ENCODE data around the gene CENPT. TPM values are rescaled to one million over a fixed set of nuclear protein-coding genes. Genes with fewer than 3 reads are reported as not detected.

CENPT gene
- total RNA-seq, 2 donors from 2014 or later, result 25.6 to 38.9 TPM

DNA sequence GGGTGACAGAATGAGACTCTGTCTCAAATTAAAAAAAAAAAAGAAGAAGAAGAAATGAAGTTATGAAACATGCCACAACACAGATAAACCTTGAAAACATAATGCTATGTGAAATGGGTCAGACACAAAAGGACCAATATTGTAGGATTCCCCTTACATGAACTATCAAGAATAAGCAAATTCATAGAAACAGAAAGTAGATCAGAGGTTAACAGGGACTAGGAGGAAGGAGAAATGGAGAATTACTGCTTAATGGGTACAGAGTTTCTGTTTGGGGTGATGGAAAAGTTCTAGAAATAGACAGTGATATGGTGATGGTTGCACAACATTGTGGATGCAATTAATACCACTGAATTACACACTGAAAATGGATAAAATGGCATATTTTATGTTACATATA, 57.4 kb downstream of the CENPT start:
- H3K27ac ChIP-seq, result no peak overlapping the region
- H3K4me3 ChIP-seq, result no peak overlapping the region
- intact Hi-C loops (cut with DNase I), result no loop called here
- H3K9ac ChIP-seq (ENCODE audit: low read depth in 2 of 2, low read length in 2 of 2), result no peak overlapping the region
- no peaks in the 10 kb centered on the region for H3K9me3 ChIP-seq
- H3K4me1 ChIP-seq, result no peaks in the 10 kb centered on the region
- TF ChIP-seq, protein P1, sequence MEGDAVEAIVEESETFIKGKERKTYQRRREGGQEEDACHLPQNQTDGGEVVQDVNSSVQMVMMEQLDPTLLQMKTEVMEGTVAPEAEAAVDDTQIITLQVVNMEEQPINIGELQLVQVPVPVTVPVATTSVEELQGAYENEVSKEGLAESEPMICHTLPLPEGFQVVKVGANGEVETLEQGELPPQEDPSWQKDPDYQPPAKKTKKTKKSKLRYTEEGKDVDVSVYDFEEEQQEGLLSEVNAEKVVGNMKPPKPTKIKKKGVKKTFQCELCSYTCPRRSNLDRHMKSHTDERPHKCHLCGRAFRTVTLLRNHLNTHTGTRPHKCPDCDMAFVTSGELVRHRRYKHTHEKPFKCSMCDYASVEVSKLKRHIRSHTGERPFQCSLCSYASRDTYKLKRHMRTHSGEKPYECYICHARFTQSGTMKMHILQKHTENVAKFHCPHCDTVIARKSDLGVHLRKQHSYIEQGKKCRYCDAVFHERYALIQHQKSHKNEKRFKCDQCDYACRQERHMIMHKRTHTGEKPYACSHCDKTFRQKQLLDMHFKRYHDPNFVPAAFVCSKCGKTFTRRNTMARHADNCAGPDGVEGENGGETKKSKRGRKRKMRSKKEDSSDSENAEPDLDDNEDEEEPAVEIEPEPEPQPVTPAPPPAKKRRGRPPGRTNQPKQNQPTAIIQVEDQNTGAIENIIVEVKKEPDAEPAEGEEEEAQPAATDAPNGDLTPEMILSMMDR (IDR thresholded peaks at IDR 0.05), result no peak
- no peak for DNase-seq
- H3K36me3 ChIP-seq, result no peaks in the 10 kb centered on the region
- no peaks in the 10 kb centered on the region for H3K27me3 ChIP-seq

GRCh38 chr16:67786491-67786890, 61.0 kb downstream of the CENPT start:
- intact Hi-C loops (cut with DNase I), result no loop called here
- Histone ChIP-seq H3K9ac (ENCODE audit: low read depth in 2 of 2, low read length in 2 of 2) (no peak overlapping the region), H3K27ac (no peak overlapping the region), H3K4me1 (no peaks in the 10 kb centered on the region), H3K9me3 (no peaks in the 10 kb centered on the region), H3K36me3 (no peaks in the 10 kb centered on the region), H3K4me3 (no peak overlapping the region), H3K27me3 (no peaks in the 10 kb centered on the region)
- TF ChIP-seq, protein P1 (IDR thresholded peaks at IDR 0.05), result no peak
- no peak for DNase-seq

- no peak overlapping the region for H3K4me3 ChIP-seq
- H3K9me3 ChIP-seq, result no peaks in the 10 kb centered on the region
- H3K9ac ChIP-seq (ENCODE audit: low read depth in 2 of 2, low read length in 2 of 2), result no peak overlapping the region
- no peaks in the 10 kb centered on the region for H3K27me3 ChIP-seq
- H3K27ac ChIP-seq, result no peak overlapping the region
- no peaks in the 10 kb centered on the region for H3K36me3 ChIP-seq
- H3K4me1 ChIP-seq, result no peaks in the 10 kb centered on the region
- DNase-seq, result no peak
- TF ChIP-seq, protein P1 (IDR thresholded peaks at IDR 0.05), result no peak
- intact Hi-C loops (cut with DNase I), result no loop called here
Observed at GRCh38 chr16:67783353-67783725, 64.2 kb downstream of the CENPT start.

GRCh38 chr16:67782567-67783352, 64.7 kb downstream of the CENPT start:
- H3K9me3 ChIP-seq, result no peaks in the 10 kb centered on the region
- H3K4me3 ChIP-seq, result no peak overlapping the region
- H3K27me3 ChIP-seq, result no peaks in the 10 kb centered on the region
- H3K36me3 ChIP-seq, result no peaks in the 10 kb centered on the region
- TF ChIP-seq, protein P1 (IDR thresholded peaks at IDR 0.05), result no peak
- no peak overlapping the region for H3K9ac ChIP-seq (ENCODE audit: low read depth in 2 of 2, low read length in 2 of 2)
- DNase-seq, result no peak
- H3K4me1 ChIP-seq, result no peaks in the 10 kb centered on the region
- no peak overlapping the region for H3K27ac ChIP-seq
- intact Hi-C loops (cut with DNase I), result no loop called here

GRCh38 chr16:67781565-67781921, 66.0 kb downstream of the CENPT start:
- no peaks in the 10 kb centered on the region for H3K9me3 ChIP-seq
- H3K36me3 ChIP-seq, result no peaks in the 10 kb centered on the region
- H3K27ac ChIP-seq, result no peak overlapping the region
- intact Hi-C loops (cut with DNase I), result no loop called here
- no peak for DNase-seq
- peak overlapping the region in 1 of 2 donors; percentile 41 for H3K9ac ChIP-seq (ENCODE audit: low read depth in 2 of 2, low read length in 2 of 2)
- no peak overlapping the region for H3K4me3 ChIP-seq
- no peaks in the 10 kb centered on the region for H3K4me1 ChIP-seq
- H3K27me3 ChIP-seq, result no peaks in the 10 kb centered on the region
- TF ChIP-seq, protein P1 (IDR thresholded peaks at IDR 0.05), result no peak
